SHP77 treated with DMSO at 0.1 percent for 48 hours (cell line): ENCODE data around the gene USP19.
A peak's percentile ranks its signal among the peaks of the same experiment; 100 is the strongest.

Source experiments
- DNase-seq: peaks from one replicate; lab custom pipeline; 2025; lab: John Stamatoyannopoulos, UW

Gene USP19

GRCh38 chr3:49120438-49121131 lies at the start of gene USP19:
TSS of gene USP19 (minus strand) at chr3:49120823. CDS start at chr3:49119145, 1,678 bp downstream.
- DNase-seq, result peak; percentile 72

- no peak for DNase-seq
These were observed 46.3 kb upstream of the USP19 start for GRCh38 chr3:49166752-49167556.

- peak; percentile 31 for DNase-seq
These were observed 45.4 kb upstream of the USP19 start, which contains the start of gene CCDC71 for GRCh38 chr3:49165771-49166751. TSS of gene CCDC71 (minus strand) at chr3:49166331. CDS start at chr3:49164208, 2,123 bp downstream.

GRCh38 chr3:49164983-49165720 lies 44.5 kb upstream of the USP19 start:
- DNase-seq, result no peak

- no peak for DNase-seq
These were observed 43.0 kb upstream of the USP19 start for GRCh38 chr3:49163609-49164008.

GRCh38 chr3:49162751-49163419 lies 42.3 kb upstream of the USP19 start:
- no peak for DNase-seq

- DNase-seq, result no peak
These were observed 41.3 kb upstream of the USP19 start for GRCh38 chr3:49161808-49162530.

- DNase-seq, result no peak
These were observed 40.6 kb upstream of the USP19 start for GRCh38 chr3:49161197-49161596.

GRCh38 chr3:49158792-49159191 lies 38.2 kb upstream of the USP19 start:
- DNase-seq, result no peak

GRCh38 chr3:49158103-49158709 lies 37.6 kb upstream of the USP19 start:
- no peak for DNase-seq

GRCh38 chr3:49157289-49157688 lies 36.7 kb upstream of the USP19 start:
- DNase-seq, result no peak

- DNase-seq, result no peak
These were observed 32.8 kb upstream of the USP19 start for GRCh38 chr3:49153349-49153912.

GRCh38 chr3:49151610-49152009 lies 31.0 kb upstream of the USP19 start:
- no peak for DNase-seq

- DNase-seq, result no peak
These were observed 27.5 kb upstream of the USP19 start for GRCh38 chr3:49148159-49148558.

GRCh38 chr3:49140080-49140479 lies 19.5 kb upstream of the USP19 start:
- no peak for DNase-seq

- no peak for DNase-seq
These were observed 14.9 kb upstream of the USP19 start for GRCh38 chr3:49135499-49135898.

GRCh38 chr3:49134471-49135265 lies 14.0 kb upstream of the USP19 start:
- no peak for DNase-seq

GRCh38 chr3:49133226-49133951 lies 12.8 kb upstream of the USP19 start:
- DNase-seq, result peak; percentile 33
